Panc1 (cell line): ENCODE measurements around the gene FHIT. TPM values are rescaled to one million over a fixed set of nuclear protein-coding genes. Genes with fewer than 3 reads are reported as not detected.

ENCODE experiments used
- ATAC-seq: fragments of 200-7000 bp; cut with Tn5 transposase; 2 replicates; pipeline ENCODE4 v1.9.1; 2020; ENCODE audit warnings: mild to moderate bottlenecking, moderate library complexity
- BruUV-seq: library from RNA; stranded (reverse); fragments of 400-500 nt; replicated peaks from 2 replicates; lab custom pipeline; 2021; lab: Mats Ljungman, UMichigan
- CTCF ChIA-PET: fragments of 300-600 bp; sonication (Branson Sonifier 250); formaldehyde crosslinking; loops from one replicate; lab custom pipeline; 2022; ENCODE audit warnings: antibody characterized with exemption; lab: Charles Lee
- POLR2A ChIA-PET: fragments of 300-600 bp; sonication (Branson Sonifier 250); formaldehyde crosslinking; loops from one replicate; lab custom pipeline; 2022; ENCODE audit warnings: antibody characterized with exemption; lab: Charles Lee
- DNase-seq: peaks from one replicate; pipeline ENCODE4 v3.0.0-alpha.2; 2010; ENCODE audit warnings: low read depth, low spot score
- H3K27ac ChIP-seq: 2 replicates; pipeline ENCODE4 v1.5.1; 2011; ENCODE audit warnings: mild to moderate bottlenecking, low read length, inconsistent platforms
- H3K27me3 ChIP-seq: fragments of 200-500 bp; sonication (Bioruptor generic); 2 replicates; pipeline ENCODE4 v1.6.0; 2014; ENCODE audit warnings: low read length, inconsistent platforms; ENCODE audit not compliant: control insufficient read depth, insufficient read depth
- H3K36me3 ChIP-seq: fragments of 200-500 bp; sonication (Bioruptor generic); 2 replicates; pipeline ENCODE4 v1.5.1; 2014; ENCODE audit warnings: inconsistent platforms, mild to moderate bottlenecking, low read length, moderate library complexity; ENCODE audit not compliant: control insufficient read depth, insufficient read depth
- H3K4me1 ChIP-seq: 2 replicates; pipeline ENCODE4 v1.5.1; 2011; ENCODE audit warnings: inconsistent platforms, mild to moderate bottlenecking, low read length, moderate library complexity; ENCODE audit not compliant: control insufficient read depth, insufficient read depth
- H3K4me3 ChIP-seq, 2 experiments: 2 replicates each; pipeline ENCODE4 v1.5.1; 2011 to 2012; ENCODE audit warnings: low read depth in 2 of 2, low read length in 2 of 2, mild to moderate bottlenecking in 2 of 2, inconsistent platforms in 1 of 2, moderate library complexity in 1 of 2
- H3K9me3 ChIP-seq: fragments of 200-500 bp; sonication (Bioruptor generic); 2 replicates; pipeline ENCODE4 v1.5.1; 2014; ENCODE audit warnings: low read depth, mild to moderate bottlenecking, inconsistent platforms, low read length, moderate library complexity; ENCODE audit not compliant: control insufficient read depth, insufficient read depth
- CTCF ChIP-seq: fragments of 450-650 bp; IDR thresholded peaks from 2 replicates; pipeline ENCODE4 v1.5.1; 2017; ENCODE audit warnings: mild to moderate bottlenecking
- POLR2AphosphoS5 ChIP-seq: IDR thresholded peaks from 2 replicates; pipeline ENCODE4 v1.6.1; 2012; ENCODE audit warnings: mild to moderate bottlenecking, low read depth, low read length, moderate library complexity
- REST ChIP-seq, 2 experiments: IDR thresholded peaks; 2 replicates each; pipeline ENCODE4 v1.6.1; 2011 to 2012; ENCODE audit warnings: low read depth in 2 of 2, control low read depth in 1 of 2, low read length in 1 of 2, mild to moderate bottlenecking in 1 of 2, moderate library complexity in 1 of 2; ENCODE audit not compliant: insufficient read depth in 1 of 2
- SIN3A ChIP-seq: IDR thresholded peaks from 2 replicates; pipeline ENCODE4 v1.6.1; 2012; ENCODE audit warnings: low read depth, mild to moderate bottlenecking, low read length, moderate library complexity, borderline replicate concordance; ENCODE audit not compliant: insufficient read depth
- TCF7L2 ChIP-seq: IDR thresholded peaks from 2 replicates; pipeline ENCODE4 v1.6.1; 2011; ENCODE audit warnings: mild to moderate bottlenecking, low read depth, low read length, inconsistent platforms
- in situ Hi-C: cut with HindIII; loops from 2 replicates; pipeline ENCODE4 v1.10.0; 2016; ENCODE audit warnings: low sequenced_read_pairs, low pct_unique_long_range_greater_than_20kb
- intact Hi-C: fragments of 100-400 bp; cut with micrococcal nuclease; formaldehyde crosslinking; loops from one replicate; pipeline ENCODE4 v1.10.0; 2022; ENCODE audit not compliant: unreplicated experiment
- total RNA-seq: library from RNA; stranded (reverse); gene quantifications from one replicate; pipeline ENCODE4 v1.2.1, GENCODE V29; 2021; ENCODE audit not compliant: unreplicated experiment

The FHIT gene
- total RNA-seq, 1 experiment from 2014 or later, result 2.2 TPM

- no peaks in the 10 kb centered on the region for H3K9me3 ChIP-seq
- H3K27ac ChIP-seq, result no peak overlapping the region
- H3K4me3 ChIP-seq, result no peak overlapping the region
- no peaks in the 10 kb centered on the region for H3K27me3 ChIP-seq
- intact Hi-C loops, result no loop called here
- CTCF ChIA-PET, result no interaction called here
- TF ChIP-seq POLR2AphosphoS5 (no peak), REST (IDR thresholded peaks at IDR 0.05; ENCODE audit: insufficient read depth in 1 of 2, low read depth in 2 of 2, low read length in 1 of 2) (no peak), CTCF (no peak), TCF7L2 (no peak), SIN3A (no peak)
- ATAC-seq (no peak), DNase-seq (no peak)
- in situ Hi-C loops, result no loop called here
- no TSS peak for BruUV-seq
- H3K4me1 ChIP-seq, result no peaks in the 10 kb centered on the region
- POLR2A ChIA-PET, result no interaction called here
- H3K36me3 ChIP-seq, result no peaks in the 10 kb centered on the region
These were observed 65.2 kb downstream of the FHIT start for GRCh38 chr3:61186030-61186429.

- TF ChIP-seq REST (IDR thresholded peaks at IDR 0.05; ENCODE audit: insufficient read depth in 1 of 2, low read depth in 2 of 2, low read length in 1 of 2) (no peak), SIN3A (no peak), POLR2AphosphoS5 (no peak), TCF7L2 (no peak), CTCF (no peak)
- Histone ChIP-seq H3K4me3 (no peak overlapping the region), H3K9me3 (no peaks in the 10 kb centered on the region), H3K4me1 (no peaks in the 10 kb centered on the region), H3K36me3 (no peaks in the 10 kb centered on the region), H3K27me3 (no peaks in the 10 kb centered on the region), H3K27ac (no peak overlapping the region)
- DNase-seq, result no peak
- BruUV-seq, result no TSS peak
- CTCF ChIA-PET, result no interaction called here
- intact Hi-C loops (no loop called here), in situ Hi-C loops (no loop called here)
- POLR2A ChIA-PET, result no interaction called here
- ATAC-seq, result no peak
These were observed 66.3 kb downstream of the FHIT start for GRCh38 chr3:61184956-61185355.
